ENCODE results near the gene NR2F2.
A peak's percentile ranks its signal among the peaks of the same experiment; 100 is the strongest.

Gene NR2F2

GRCh38 chr15:96332637-96333121 is 2.2 kb downstream of the NR2F2 start:
- peak overlapping the region; percentile 27 for H4K8ac ChIP-seq (ENCODE audit: low read depth, low read length)
- H4K12ac ChIP-seq (ENCODE audit: low read depth, low read length): no peak overlapping the region
- H2BK120ac ChIP-seq (ENCODE audit: insufficient read depth, low read length, poor library complexity): peak overlapping the region; percentile 16
- peak overlapping the region; percentile 72 for H4K91ac ChIP-seq (ENCODE audit: low read depth, low read length)
- H2AFZ ChIP-seq (ENCODE audit: insufficient read depth, low read length, poor library complexity): no peak overlapping the region
- no peak for DNase-seq
- H3K79me2 ChIP-seq (ENCODE audit: control insufficient read depth, insufficient read depth, low read length, poor library complexity): peaks cover 41% of the 10 kb centered on the region
- H3K27ac ChIP-seq (ENCODE audit: low read depth, low read length): peak overlapping the region; percentile 42
- H3K9ac ChIP-seq (ENCODE audit: low read length): peak overlapping the region; percentile 91
- peaks cover 25 to 27% of the 10 kb centered on the region in 2 experiments for H3K36me3 ChIP-seq (ENCODE audit: control insufficient read depth in 1 of 2, insufficient read depth in 2 of 2, low read length in 2 of 2)
- peak overlapping the region; percentile 92 for H3K4ac ChIP-seq (ENCODE audit: low read depth, low read length)
- no CpG with 5 or more reads among the region's 12 CpGs for WGBS (ENCODE audit: extremely low coverage, insufficient coverage, insufficient read length)
- H3K18ac ChIP-seq (ENCODE audit: low read length): peak overlapping the region; percentile 74
- H3K23ac ChIP-seq (ENCODE audit: low read length): peak overlapping the region; percentile 55
- H3K4me3 ChIP-seq (ENCODE audit: low read depth, low read length): peak overlapping the region; percentile 92
- peaks cover 44% of the 10 kb centered on the region for H3K79me1 ChIP-seq (ENCODE audit: low read length)
- peak overlapping the region; percentile 72 for H3K4me2 ChIP-seq (ENCODE audit: low read length)
- peak overlapping the region; percentile 56 for H3K14ac ChIP-seq (ENCODE audit: low read length)
- H2BK5ac ChIP-seq (ENCODE audit: low read depth, low read length, poor library complexity): peak overlapping the region; percentile 75
- no peaks in the 10 kb centered on the region for H3K27me3 ChIP-seq (ENCODE audit: insufficient read depth, low read length)
- H2AK5ac ChIP-seq (ENCODE audit: low read length): no peak overlapping the region
- no peak overlapping the region for H2BK12ac ChIP-seq (ENCODE audit: low read length)
- H3K9me3 ChIP-seq (ENCODE audit: insufficient read depth, low read depth, low read length): no peaks in the 10 kb centered on the region
- H3K4me1 ChIP-seq (ENCODE audit: control insufficient read depth in 1 of 2, insufficient read depth in 2 of 2, low read length in 2 of 2): peaks cover 17 to 31% of the 10 kb centered on the region in 2 experiments

GRCh38 chr15:96333131-96334016 is 2.9 kb downstream of the NR2F2 start:
- peak overlapping the region; percentile 62 for H2BK120ac ChIP-seq (ENCODE audit: insufficient read depth, low read length, poor library complexity)
- peak overlapping the region; percentile 54 for H3K4me2 ChIP-seq (ENCODE audit: low read length)
- peak overlapping the region; percentile 27 for H4K12ac ChIP-seq (ENCODE audit: low read depth, low read length)
- H3K4ac ChIP-seq (ENCODE audit: low read depth, low read length): peak overlapping the region; percentile 92
- peak overlapping the region; percentile 77 for H3K4me3 ChIP-seq (ENCODE audit: low read depth, low read length)
- H3K23ac ChIP-seq (ENCODE audit: low read length): no peak overlapping the region
- H3K27ac ChIP-seq (ENCODE audit: low read depth, low read length): peak overlapping the region; percentile 42
- peaks cover 41% of the 10 kb centered on the region for H3K79me2 ChIP-seq (ENCODE audit: control insufficient read depth, insufficient read depth, low read length, poor library complexity)
- peak overlapping the region; percentile 82 for H3K18ac ChIP-seq (ENCODE audit: low read length)
- H3K79me1 ChIP-seq (ENCODE audit: low read length): peaks cover 44% of the 10 kb centered on the region
- peak overlapping the region; percentile 75 for H3K14ac ChIP-seq (ENCODE audit: low read length)
- peak overlapping the region; percentile 39 for H4K91ac ChIP-seq (ENCODE audit: low read depth, low read length)
- H3K9ac ChIP-seq (ENCODE audit: low read length): peak overlapping the region; percentile 91
- H3K4me1 ChIP-seq (ENCODE audit: control insufficient read depth in 1 of 2, insufficient read depth in 2 of 2, low read length in 2 of 2): peaks cover 17 to 31% of the 10 kb centered on the region in 2 experiments
- H2BK12ac ChIP-seq (ENCODE audit: low read length): no peak overlapping the region
- peak overlapping the region; percentile 67 for H4K8ac ChIP-seq (ENCODE audit: low read depth, low read length)
- no peaks in the 10 kb centered on the region for H3K27me3 ChIP-seq (ENCODE audit: insufficient read depth, low read length)
- H3K36me3 ChIP-seq (ENCODE audit: control insufficient read depth in 1 of 2, insufficient read depth in 2 of 2, low read length in 2 of 2): peaks cover 25 to 27% of the 10 kb centered on the region in 2 experiments
- H2AFZ ChIP-seq (ENCODE audit: insufficient read depth, low read length, poor library complexity): no peak overlapping the region
- H3K9me3 ChIP-seq (ENCODE audit: insufficient read depth, low read depth, low read length): no peaks in the 10 kb centered on the region
- H2BK5ac ChIP-seq (ENCODE audit: low read depth, low read length, poor library complexity): peak overlapping the region; percentile 75
- peak in 1 of 2 donors; percentile 48 for DNase-seq
- no CpG with 5 or more reads among the region's 67 CpGs for WGBS (ENCODE audit: extremely low coverage, insufficient coverage, insufficient read length)
- peak overlapping the region; percentile 28 for H2AK5ac ChIP-seq (ENCODE audit: low read length)

- H3K9me3 ChIP-seq (ENCODE audit: insufficient read depth, low read depth, low read length): no peaks in the 10 kb centered on the region
- H3K27ac ChIP-seq (ENCODE audit: low read depth, low read length): peak overlapping the region; percentile 4
- H3K23ac ChIP-seq (ENCODE audit: low read length): no peak overlapping the region
- WGBS (ENCODE audit: extremely low coverage, insufficient coverage, insufficient read length): no CpG with 5 or more reads among the region's 49 CpGs
- H4K12ac ChIP-seq (ENCODE audit: low read depth, low read length): peak overlapping the region; percentile 13
- peak overlapping the region; percentile 25 for H4K91ac ChIP-seq (ENCODE audit: low read depth, low read length)
- H2BK12ac ChIP-seq (ENCODE audit: low read length): peak overlapping the region; percentile 33
- peaks cover 41% of the 10 kb centered on the region for H3K79me2 ChIP-seq (ENCODE audit: control insufficient read depth, insufficient read depth, low read length, poor library complexity)
- peaks cover 17 to 31% of the 10 kb centered on the region in 2 experiments for H3K4me1 ChIP-seq (ENCODE audit: control insufficient read depth in 1 of 2, insufficient read depth in 2 of 2, low read length in 2 of 2)
- peak overlapping the region; percentile 92 for H3K4ac ChIP-seq (ENCODE audit: low read depth, low read length)
- H3K36me3 ChIP-seq (ENCODE audit: control insufficient read depth in 1 of 2, insufficient read depth in 2 of 2, low read length in 2 of 2): peaks cover 25 to 27% of the 10 kb centered on the region in 2 experiments
- H2AFZ ChIP-seq (ENCODE audit: insufficient read depth, low read length, poor library complexity): no peak overlapping the region
- H2AK5ac ChIP-seq (ENCODE audit: low read length): peak overlapping the region; percentile 36
- peak overlapping the region; percentile 8 for H3K9ac ChIP-seq (ENCODE audit: low read length)
- no peaks in the 10 kb centered on the region for H3K27me3 ChIP-seq (ENCODE audit: insufficient read depth, low read length)
- H3K4me3 ChIP-seq (ENCODE audit: low read depth, low read length): peak overlapping the region; percentile 77
- peak overlapping the region; percentile 24 for H3K18ac ChIP-seq (ENCODE audit: low read length)
- peak overlapping the region; percentile 3 for H2BK120ac ChIP-seq (ENCODE audit: insufficient read depth, low read length, poor library complexity)
- H3K4me2 ChIP-seq (ENCODE audit: low read length): peak overlapping the region; percentile 54
- peak overlapping the region; percentile 45 for H4K8ac ChIP-seq (ENCODE audit: low read depth, low read length)
- peak overlapping the region; percentile 55 for H3K14ac ChIP-seq (ENCODE audit: low read length)
- no peak for DNase-seq
- H3K79me1 ChIP-seq (ENCODE audit: low read length): peaks cover 44% of the 10 kb centered on the region
- no peak overlapping the region for H2BK5ac ChIP-seq (ENCODE audit: low read depth, low read length, poor library complexity)
These were observed 3.7 kb downstream of the NR2F2 start for GRCh38 chr15:96334017-96334704.

GRCh38 chr15:96334705-96335410 is 4.4 kb downstream of the NR2F2 start:
- H2AFZ ChIP-seq (ENCODE audit: insufficient read depth, low read length, poor library complexity): no peak overlapping the region
- DNase-seq: no peak
- H3K4me3 ChIP-seq (ENCODE audit: low read depth, low read length): peak overlapping the region; percentile 18
- no peaks in the 10 kb centered on the region for H3K9me3 ChIP-seq (ENCODE audit: insufficient read depth, low read depth, low read length)
- no peaks in the 10 kb centered on the region for H3K27me3 ChIP-seq (ENCODE audit: insufficient read depth, low read length)
- H3K4me2 ChIP-seq (ENCODE audit: low read length): peak overlapping the region; percentile 54
- no peak overlapping the region for H3K18ac ChIP-seq (ENCODE audit: low read length)
- no peak overlapping the region for H2AK5ac ChIP-seq (ENCODE audit: low read length)
- no peak overlapping the region for H2BK12ac ChIP-seq (ENCODE audit: low read length)
- no peak overlapping the region for H2BK120ac ChIP-seq (ENCODE audit: insufficient read depth, low read length, poor library complexity)
- H4K8ac ChIP-seq (ENCODE audit: low read depth, low read length): no peak overlapping the region
- no CpG with 5 or more reads among the region's 5 CpGs for WGBS (ENCODE audit: extremely low coverage, insufficient coverage, insufficient read length)
- H3K14ac ChIP-seq (ENCODE audit: low read length): no peak overlapping the region
- H3K79me1 ChIP-seq (ENCODE audit: low read length): peaks cover 41% of the 10 kb centered on the region
- no peak overlapping the region for H3K23ac ChIP-seq (ENCODE audit: low read length)
- no peak overlapping the region for H2BK5ac ChIP-seq (ENCODE audit: low read depth, low read length, poor library complexity)
- H3K27ac ChIP-seq (ENCODE audit: low read depth, low read length): peak overlapping the region; percentile 4
- H3K36me3 ChIP-seq (ENCODE audit: control insufficient read depth in 1 of 2, insufficient read depth in 2 of 2, low read length in 2 of 2): peaks cover 25 to 27% of the 10 kb centered on the region in 2 experiments
- H4K91ac ChIP-seq (ENCODE audit: low read depth, low read length): no peak overlapping the region
- H3K9ac ChIP-seq (ENCODE audit: low read length): peak overlapping the region; percentile 14
- peaks cover 15 to 28% of the 10 kb centered on the region in 2 experiments for H3K4me1 ChIP-seq (ENCODE audit: control insufficient read depth in 1 of 2, insufficient read depth in 2 of 2, low read length in 2 of 2)
- peaks cover 41% of the 10 kb centered on the region for H3K79me2 ChIP-seq (ENCODE audit: control insufficient read depth, insufficient read depth, low read length, poor library complexity)
- no peak overlapping the region for H4K12ac ChIP-seq (ENCODE audit: low read depth, low read length)
- H3K4ac ChIP-seq (ENCODE audit: low read depth, low read length): peak overlapping the region; percentile 92

All from trophoblast cell (in vitro differentiated cells and primary cell).